ENCODE measurements around the gene ANKS1A. TPM values are rescaled to one million over a fixed set of nuclear protein-coding genes. Genes with fewer than 3 reads are reported as not detected.

The ANKS1A gene
- total and polyA plus RNA-seq, 2 experiments from 2014 or later, result 3.2 to 4.4 TPM

GRCh38 chr6:35064290-35064689, 175.2 kb downstream of the ANKS1A start:
- Histone ChIP-seq H3K9me3 (ENCODE audit: low read depth) (no peaks in the 10 kb centered on the region), H4K20me1 (ENCODE audit: insufficient read depth) (no peaks in the 10 kb centered on the region)
- in situ Hi-C loops (cut with MboI), result no loop called here

GRCh38 chr6:35064757-35065440, 175.8 kb downstream of the ANKS1A start:
- Histone ChIP-seq H3K9me3 (ENCODE audit: low read depth) (no peaks in the 10 kb centered on the region), H3K27ac (no peak overlapping the region), H3K4me3 (no peak overlapping the region), H3K4me1 (ENCODE audit: insufficient read depth) (0 out of 2 replicates have a peak, but pooled peaks cover 4% of the 10 kb centered on the region), H2AFZ (no peak overlapping the region), H3K27me3 (replicated peaks; ENCODE audit: insufficient read depth) (no peaks in the 10 kb centered on the region), H3K4me2 (ENCODE audit: unreplicated experiment) (no peak overlapping the region), H3K9me2 (ENCODE audit: insufficient read depth) (no peaks in the 10 kb centered on the region), H4K20me1 (ENCODE audit: insufficient read depth) (no peaks in the 10 kb centered on the region), H3F3A (ENCODE audit: insufficient read depth) (no peaks in the 10 kb centered on the region), H3K9ac (no peak overlapping the region), H3K36me3 (ENCODE audit: low read depth) (no peaks in the 10 kb centered on the region), H3K79me2 (ENCODE audit: insufficient read depth) (no peaks in the 10 kb centered on the region)
- in situ Hi-C loops (cut with MboI), result no loop called here
- no peak for TF ChIP-seq EZH2 (IDR thresholded peaks at IDR 0.05; ENCODE audit: insufficient read depth, poor library complexity, severe bottlenecking)
- TF ChIP-seq EZH2phosphoT487 (IDR thresholded peaks at IDR 0.05; ENCODE audit: insufficient read depth, low read depth), result no peak
- no peak for DNase-seq
- WGBS, 2 experiments (ENCODE audit: low coverage in 1 of 2, low lambda C conversion rate in 2 of 2, missing lambda C conversion rate in 2 of 2), result 68 to 71% methylated on average over 8 of the region's 8 CpGs

More at GRCh38 chr6:35064290-35064689, 175.2 kb downstream of the ANKS1A start:
- no peak overlapping the region for H3K9ac ChIP-seq
- no peak overlapping the region for H3K27ac ChIP-seq
- H3F3A ChIP-seq (ENCODE audit: insufficient read depth), result no peaks in the 10 kb centered on the region
- 75 to 76% methylated on average over 8 of the region's 8 CpGs for WGBS, 2 experiments (ENCODE audit: low coverage in 1 of 2, low lambda C conversion rate in 2 of 2, missing lambda C conversion rate in 2 of 2)
- H3K4me2 ChIP-seq (ENCODE audit: unreplicated experiment), result no peak overlapping the region
- no peak for DNase-seq
- H2AFZ ChIP-seq, result no peak overlapping the region
- no peaks in the 10 kb centered on the region for H3K9me2 ChIP-seq (ENCODE audit: insufficient read depth)
- no peaks in the 10 kb centered on the region for H3K79me2 ChIP-seq (ENCODE audit: insufficient read depth)
- H3K4me1 ChIP-seq (ENCODE audit: insufficient read depth), result 0 out of 2 replicates have a peak, but pooled peaks cover 4% of the 10 kb centered on the region
- TF ChIP-seq EZH2phosphoT487 (IDR thresholded peaks at IDR 0.05; ENCODE audit: insufficient read depth, low read depth) (no peak), EZH2 (IDR thresholded peaks at IDR 0.05; ENCODE audit: insufficient read depth, poor library complexity, severe bottlenecking) (no peak)
- H3K27me3 ChIP-seq (replicated peaks; ENCODE audit: insufficient read depth), result no peaks in the 10 kb centered on the region
- H3K4me3 ChIP-seq, result no peak overlapping the region
- no peaks in the 10 kb centered on the region for H3K36me3 ChIP-seq (ENCODE audit: low read depth)

GRCh38 chr6:35065441-35065800, 176.4 kb downstream of the ANKS1A start:
- in situ Hi-C loops (cut with MboI), result no loop called here
- no peak for DNase-seq
- 0 out of 2 replicates have a peak, but pooled peaks cover 4% of the 10 kb centered on the region for H3K4me1 ChIP-seq (ENCODE audit: insufficient read depth)
- H3K9ac ChIP-seq, result no peak overlapping the region
- no peaks in the 10 kb centered on the region for H3K9me2 ChIP-seq (ENCODE audit: insufficient read depth)
- no peaks in the 10 kb centered on the region for H3K36me3 ChIP-seq (ENCODE audit: low read depth)
- H3K4me3 ChIP-seq, result no peak overlapping the region
- H3K79me2 ChIP-seq (ENCODE audit: insufficient read depth), result no peaks in the 10 kb centered on the region
- H2AFZ ChIP-seq, result no peak overlapping the region
- H3K4me2 ChIP-seq (ENCODE audit: unreplicated experiment), result no peak overlapping the region
- 87 to 90% methylated on average over 9 of the region's 9 CpGs for WGBS, 2 experiments (ENCODE audit: low coverage in 1 of 2, low lambda C conversion rate in 2 of 2, missing lambda C conversion rate in 2 of 2)
- H3K27me3 ChIP-seq (replicated peaks; ENCODE audit: insufficient read depth), result no peaks in the 10 kb centered on the region
- no peaks in the 10 kb centered on the region for H3K9me3 ChIP-seq (ENCODE audit: low read depth)
- H3K27ac ChIP-seq, result no peak overlapping the region
- H3F3A ChIP-seq (ENCODE audit: insufficient read depth), result no peaks in the 10 kb centered on the region
- H4K20me1 ChIP-seq (ENCODE audit: insufficient read depth), result no peaks in the 10 kb centered on the region
- TF ChIP-seq EZH2phosphoT487 (IDR thresholded peaks at IDR 0.05; ENCODE audit: insufficient read depth, low read depth) (no peak), EZH2 (IDR thresholded peaks at IDR 0.05; ENCODE audit: insufficient read depth, poor library complexity, severe bottlenecking) (no peak)

GRCh38 chr6:35065870-35066269, 176.8 kb downstream of the ANKS1A start:
- Histone ChIP-seq H3K79me2 (ENCODE audit: insufficient read depth) (no peaks in the 10 kb centered on the region), H3K27me3 (replicated peaks; ENCODE audit: insufficient read depth) (no peaks in the 10 kb centered on the region), H3K4me1 (ENCODE audit: insufficient read depth) (0 out of 2 replicates have a peak, but pooled peaks cover 4% of the 10 kb centered on the region), H3K36me3 (ENCODE audit: low read depth) (no peaks in the 10 kb centered on the region), H4K20me1 (ENCODE audit: insufficient read depth) (no peaks in the 10 kb centered on the region), H3K4me2 (ENCODE audit: unreplicated experiment) (no peak overlapping the region), H3F3A (ENCODE audit: insufficient read depth) (no peaks in the 10 kb centered on the region), H3K9ac (no peak overlapping the region), H3K27ac (no peak overlapping the region), H3K9me2 (ENCODE audit: insufficient read depth) (no peaks in the 10 kb centered on the region), H3K9me3 (ENCODE audit: low read depth) (no peaks in the 10 kb centered on the region), H3K4me3 (no peak overlapping the region), H2AFZ (no peak overlapping the region)
- in situ Hi-C loops (cut with MboI), result no loop called here
- no peak for DNase-seq
- WGBS, 2 experiments (ENCODE audit: low coverage in 1 of 2, low lambda C conversion rate in 2 of 2, missing lambda C conversion rate in 2 of 2), result 71 to 73% methylated on average over 13 of the region's 13 CpGs
- TF ChIP-seq EZH2 (IDR thresholded peaks at IDR 0.05; ENCODE audit: insufficient read depth, poor library complexity, severe bottlenecking), result no peak
- TF ChIP-seq EZH2phosphoT487 (IDR thresholded peaks at IDR 0.05; ENCODE audit: insufficient read depth, low read depth), result no peak
